Gastroesophageal sphincter (tissue), 4 donors: Measurements from ENCODE around the gene SAMD5. TPM values are rescaled to one million over a fixed set of nuclear protein-coding genes. Genes with fewer than 3 reads are reported as not detected.

Source experiments
- ATAC-seq: fragments of 150-250 bp; one replicate; pipeline ENCODE4 v1.9.1; 2016; ENCODE audit warnings: mild to moderate bottlenecking, moderate library complexity
- H3K27ac ChIP-seq, 4 donors: fragments of 200-600 bp; sonication (generic) in 3 of 4; 1 replicate in 3 of 4; 2 replicates in 1 of 4; pipeline ENCODE4 v1.5.1; 2016 to 2019
- H3K27me3 ChIP-seq: fragments of 200-600 bp; sonication (generic); one replicate; pipeline ENCODE4 v1.5.1; 2019
- H3K36me3 ChIP-seq, 2 donors: fragments of 200-600 bp; sonication (generic); one replicate each; pipeline ENCODE4 v1.5.1; 2019; ENCODE audit warnings: control low read depth in 1 of 2
- H3K4me1 ChIP-seq, 3 donors: fragments of 200-600 bp; sonication (generic); 1 replicate in 2 of 3; 2 replicates in 1 of 3; pipeline ENCODE4 v1.5.1; 2016 to 2019; ENCODE audit warnings: control low read depth in 2 of 3
- H3K4me3 ChIP-seq, 2 donors: fragments of 200-600 bp; sonication (generic); one replicate each; pipeline ENCODE4 v1.5.1; 2019; ENCODE audit warnings: mild to moderate bottlenecking in 1 of 2, moderate library complexity in 1 of 2
- H3K9me3 ChIP-seq, 3 donors: fragments of 200-600 bp; sonication (generic); one replicate each; pipeline ENCODE4 v1.5.1; 2017 to 2019; ENCODE audit warnings: control low read depth in 2 of 3
- EP300 ChIP-seq: sonication (generic); formaldehyde crosslinking; IDR thresholded peaks from one replicate; pipeline ENCODE4 v1.6.1; 2017; ENCODE audit warnings: antibody characterized with exemption, mild to moderate bottlenecking
- POLR2A ChIP-seq, 2 donors: fragments of 450-650 bp; IDR thresholded peaks; one replicate each; pipeline ENCODE4 v1.6.1; 2017; ENCODE audit warnings: antibody characterized with exemption in 2 of 2, mild to moderate bottlenecking in 2 of 2, moderate library complexity in 1 of 2
- POLR2AphosphoS5 ChIP-seq: sonication (generic); formaldehyde crosslinking; IDR thresholded peaks from one replicate; pipeline ENCODE4 v1.6.1; 2017; ENCODE audit warnings: antibody characterized with exemption
- WGBS, 2 donors: methylation state at CpG; one replicate each; pipeline ENCODE4 v1.1.5; 2018; ENCODE audit warnings: low coverage in 1 of 2; 5-methylcytosine and 5-hydroxymethylcytosine counted together
- total RNA-seq, 4 donors: library from RNA; depleted of rRNA; stranded (reverse); fragments of >200 nt; gene quantifications; one replicate each; pipeline ENCODE4 v1.1.0, GENCODE V29; 2016
- TF ChIP-seq, protein P1 (sequence below), 4 experiments: fragments of 200-600 bp in 2 of 4; fragments of 450-650 bp in 2 of 4; sonication (generic) in 1 of 4; IDR thresholded peaks; one replicate each; pipeline ENCODE4 v1.5.1; 2017 to 2019; ENCODE audit warnings: antibody characterized with exemption in 4 of 4, mild to moderate bottlenecking in 2 of 4, moderate library complexity in 2 of 4

Gene SAMD5
- total RNA-seq, 4 donors from 2014 or later: 0.93 to 1.3 (median 0.96) TPM

DNA sequence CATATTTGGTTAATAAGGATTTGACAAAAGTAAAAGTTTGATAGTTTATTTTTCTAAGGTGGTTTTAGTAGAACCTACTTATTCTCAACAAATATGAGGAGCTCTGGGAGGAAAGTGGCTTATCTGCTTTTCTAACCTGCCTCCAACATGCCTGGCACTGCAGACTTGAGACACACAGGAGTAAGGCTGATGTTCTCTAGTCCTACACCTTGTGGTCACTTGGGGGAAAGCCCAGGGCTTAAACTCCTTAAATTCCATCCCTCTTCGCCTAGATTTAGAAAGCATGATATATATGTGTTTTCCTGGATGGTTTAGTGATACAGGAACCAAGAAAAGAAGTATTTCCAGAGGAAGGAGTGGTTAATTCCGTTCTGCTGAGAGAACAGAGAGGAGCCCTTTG is 39.9 kb upstream of the SAMD5 start:
- Histone ChIP-seq H3K27ac (no peak overlapping the region), H3K4me3 (no peak overlapping the region), H3K9me3 (peaks cover 0 to 8% (median 0%) of the 10 kb centered on the region in 3 donors), H3K36me3 (no peaks in the 10 kb centered on the region), H3K27me3 (no peaks in the 10 kb centered on the region), H3K4me1 (no peaks in the 10 kb centered on the region)
- ATAC-seq: no peak
- TF ChIP-seq, protein P1, sequence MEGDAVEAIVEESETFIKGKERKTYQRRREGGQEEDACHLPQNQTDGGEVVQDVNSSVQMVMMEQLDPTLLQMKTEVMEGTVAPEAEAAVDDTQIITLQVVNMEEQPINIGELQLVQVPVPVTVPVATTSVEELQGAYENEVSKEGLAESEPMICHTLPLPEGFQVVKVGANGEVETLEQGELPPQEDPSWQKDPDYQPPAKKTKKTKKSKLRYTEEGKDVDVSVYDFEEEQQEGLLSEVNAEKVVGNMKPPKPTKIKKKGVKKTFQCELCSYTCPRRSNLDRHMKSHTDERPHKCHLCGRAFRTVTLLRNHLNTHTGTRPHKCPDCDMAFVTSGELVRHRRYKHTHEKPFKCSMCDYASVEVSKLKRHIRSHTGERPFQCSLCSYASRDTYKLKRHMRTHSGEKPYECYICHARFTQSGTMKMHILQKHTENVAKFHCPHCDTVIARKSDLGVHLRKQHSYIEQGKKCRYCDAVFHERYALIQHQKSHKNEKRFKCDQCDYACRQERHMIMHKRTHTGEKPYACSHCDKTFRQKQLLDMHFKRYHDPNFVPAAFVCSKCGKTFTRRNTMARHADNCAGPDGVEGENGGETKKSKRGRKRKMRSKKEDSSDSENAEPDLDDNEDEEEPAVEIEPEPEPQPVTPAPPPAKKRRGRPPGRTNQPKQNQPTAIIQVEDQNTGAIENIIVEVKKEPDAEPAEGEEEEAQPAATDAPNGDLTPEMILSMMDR (IDR thresholded peaks at IDR 0.05): no peak
- 67 to 76% methylated on average over 2 of the region's 2 CpGs for WGBS, 2 donors

DNA sequence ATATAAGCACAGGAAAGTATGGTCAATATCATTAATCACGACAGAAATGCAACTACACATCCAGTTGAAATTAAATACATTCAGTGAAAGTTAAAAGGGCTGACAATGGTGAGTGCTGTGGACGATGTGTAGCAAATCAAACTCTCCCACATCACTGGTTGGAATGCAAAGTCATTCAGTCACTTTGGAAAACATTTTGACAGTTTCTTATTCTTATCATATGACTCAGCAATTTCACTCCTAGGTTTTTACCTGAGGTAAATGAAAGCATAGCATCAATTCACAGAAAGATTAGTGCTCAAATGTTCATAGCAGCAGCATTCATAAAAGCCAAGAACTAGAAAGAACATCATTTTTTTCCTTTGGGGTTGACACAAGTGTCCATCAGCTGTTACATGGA is 28.6 kb upstream of the SAMD5 start:
- 67 to 90% methylated on average over 2 of the region's 2 CpGs for WGBS, 2 donors
- TF ChIP-seq POLR2A (IDR thresholded peaks at IDR 0.05): no peak

DNA sequence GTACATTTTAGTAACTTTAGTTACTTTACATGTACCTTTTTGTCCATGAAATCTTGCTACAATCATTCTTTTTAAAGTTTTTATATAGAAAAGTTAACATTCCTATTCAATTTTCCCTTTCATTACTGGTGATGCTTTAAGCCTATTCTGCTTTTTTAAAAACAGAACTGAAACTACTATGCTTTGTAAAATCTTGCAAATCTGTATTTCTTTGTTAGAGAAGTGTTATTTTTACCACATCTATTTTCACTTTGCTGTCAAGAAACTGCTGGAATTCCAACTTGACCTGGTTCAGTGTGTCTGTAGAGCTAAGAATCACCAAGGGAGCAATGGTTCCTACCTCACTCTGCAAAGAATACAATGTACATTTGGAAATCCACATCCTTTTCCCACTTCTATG is 21.8 kb upstream of the SAMD5 start:
- H3K36me3 ChIP-seq: no peaks in the 10 kb centered on the region
- H3K4me3 ChIP-seq: no peak overlapping the region
- H3K9me3 ChIP-seq: no peaks in the 10 kb centered on the region
- TF ChIP-seq POLR2A (IDR thresholded peaks at IDR 0.05) (no peak), EP300 (no peak), POLR2AphosphoS5 (no peak)
- TF ChIP-seq, protein P1 (IDR thresholded peaks at IDR 0.05): no peak
- H3K27me3 ChIP-seq: no peaks in the 10 kb centered on the region
- no peak for ATAC-seq
- H3K4me1 ChIP-seq: no peaks in the 10 kb centered on the region
- no peak overlapping the region for H3K27ac ChIP-seq

More for the DNA sequence above, 28.6 kb upstream of the SAMD5 start:
- H3K9me3 ChIP-seq: no peaks in the 10 kb centered on the region
- no peak overlapping the region for H3K4me3 ChIP-seq
- H3K27ac ChIP-seq: no peak overlapping the region
- H3K4me1 ChIP-seq: no peaks in the 10 kb centered on the region
- no peaks in the 10 kb centered on the region for H3K27me3 ChIP-seq
- H3K36me3 ChIP-seq: no peaks in the 10 kb centered on the region
- ATAC-seq: no peak

DNA sequence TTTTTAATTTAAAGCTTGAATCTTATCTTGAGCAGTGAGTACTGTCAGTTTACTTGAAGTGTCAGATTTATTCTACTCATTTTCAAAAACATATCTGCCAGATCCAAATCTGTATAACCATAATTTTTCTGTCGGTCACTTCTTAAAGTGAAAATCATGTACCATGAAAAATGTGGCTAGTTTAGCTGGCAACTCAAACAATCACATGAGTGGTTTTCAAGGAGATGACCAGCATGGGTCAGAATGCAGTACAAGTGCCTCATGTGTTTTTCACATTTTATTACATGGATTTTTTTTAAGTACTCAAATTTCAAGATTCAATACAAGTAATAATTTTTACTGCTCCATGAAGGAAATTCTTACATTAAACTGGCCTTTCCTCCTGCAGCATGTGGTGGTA is 11.0 kb upstream of the SAMD5 start:
- H3K9me3 ChIP-seq: peaks cover 0 to 10% (median 0%) of the 10 kb centered on the region in 3 donors
- no peak overlapping the region for H3K4me3 ChIP-seq
- peaks cover 21% of the 10 kb centered on the region for H3K27me3 ChIP-seq
- TF ChIP-seq, protein P1 (IDR thresholded peaks at IDR 0.05): no peak
- TF ChIP-seq POLR2AphosphoS5 (no peak), EP300 (no peak), POLR2A (IDR thresholded peaks at IDR 0.05) (no peak)
- no peak overlapping the region for H3K27ac ChIP-seq
- no peak for ATAC-seq
- WGBS, 2 donors: 92 to 100% methylated on average over 1 of the region's 1 CpG
- no peaks in the 10 kb centered on the region for H3K4me1 ChIP-seq
- H3K36me3 ChIP-seq: no peaks in the 10 kb centered on the region

DNA sequence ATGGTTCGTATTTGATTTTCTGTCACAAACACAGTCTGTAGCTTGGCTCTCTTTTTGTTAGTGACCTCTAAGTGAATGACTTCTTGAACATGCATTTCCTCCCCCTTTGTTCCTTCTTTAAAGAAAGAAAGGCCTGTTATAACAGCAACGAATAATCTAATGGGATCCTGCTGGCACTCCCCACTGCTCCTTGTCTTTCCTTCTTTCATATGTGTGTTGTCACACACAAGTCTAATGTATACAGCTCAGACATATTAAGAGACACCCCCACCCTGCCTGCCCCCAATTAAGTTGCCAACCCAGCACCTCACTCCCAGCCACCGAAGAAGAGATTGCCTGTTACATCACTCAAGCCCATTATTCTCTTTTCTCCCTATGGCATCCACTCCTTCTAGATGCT is 4.9 kb upstream of the SAMD5 start:
- Histone ChIP-seq H3K9me3 (no peaks in the 10 kb centered on the region), H3K4me1 (peaks cover 0 to 22% (median 12%) of the 10 kb centered on the region in 3 donors), H3K4me3 (no peak overlapping the region), H3K27ac (no peak overlapping the region), H3K36me3 (no peaks in the 10 kb centered on the region), H3K27me3 (peaks cover 78% of the 10 kb centered on the region)
- no peak for TF ChIP-seq POLR2A (IDR thresholded peaks at IDR 0.05)
- TF ChIP-seq, protein P1 (IDR thresholded peaks at IDR 0.05): no peak
- no peak for TF ChIP-seq POLR2AphosphoS5
- no peak for TF ChIP-seq EP300
- 69 to 74% methylated on average over 3 of the region's 3 CpGs for WGBS, 2 donors
- ATAC-seq: no peak

DNA sequence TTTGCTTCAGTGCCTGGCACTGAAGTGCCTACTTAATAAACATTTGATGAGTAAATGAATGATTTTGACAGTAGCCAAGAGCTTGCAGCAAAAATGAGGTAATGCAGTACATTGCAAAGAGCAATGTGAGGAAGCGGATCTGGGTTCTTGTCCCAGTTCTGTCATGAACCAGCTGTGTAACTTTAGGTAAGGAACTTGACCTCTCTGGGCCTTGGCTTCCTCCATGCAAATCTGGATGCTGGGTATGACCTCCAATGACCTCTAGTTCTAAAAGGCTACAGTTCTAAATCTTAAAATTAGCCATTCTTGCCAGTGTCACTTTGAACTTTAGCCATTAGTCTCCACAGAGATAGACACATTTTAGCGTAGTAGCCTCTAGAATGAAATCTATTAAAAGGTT is 3.6 kb upstream of the SAMD5 start:
- no peak overlapping the region for H3K27ac ChIP-seq
- WGBS, 2 donors: 78 to 88% methylated on average over 2 of the region's 2 CpGs
- no peak overlapping the region for H3K4me3 ChIP-seq
- H3K36me3 ChIP-seq: no peaks in the 10 kb centered on the region
- peaks cover 91% of the 10 kb centered on the region for H3K27me3 ChIP-seq
- ATAC-seq: no peak
- no peaks in the 10 kb centered on the region for H3K9me3 ChIP-seq
- TF ChIP-seq POLR2A (IDR thresholded peaks at IDR 0.05) (no peak), POLR2AphosphoS5 (no peak), EP300 (no peak)
- TF ChIP-seq, protein P1 (IDR thresholded peaks at IDR 0.05): no peak
- H3K4me1 ChIP-seq: peaks cover 0 to 33% (median 12%) of the 10 kb centered on the region in 3 donors
